ENCODE results near the gene ABI3BP. TPM values are rescaled to one million over a fixed set of nuclear protein-coding genes. Genes with fewer than 3 reads are reported as not detected.

Gene ABI3BP
- total RNA-seq, 1 experiment from 2014 or later = 0.74 TPM

- ChIA-PET CTCF (interaction anchor here (0.7 kb wide), 1 partner anchor 478 kb away, joined by 4 read pairs; no protein-coding TSS in a partner anchor), POLR2A (no interaction called here)
- TF ChIP-seq FOXP1 (CRISPR knock-in tag; IDR thresholded peaks at IDR 0.05; ENCODE audit: borderline replicate concordance) (no peak), ZNF121 (CRISPR knock-in tag; IDR thresholded peaks at IDR 0.05) (peak; percentile 88; the same call in 1 of the 2 replicates)
- Mint-ChIP-seq H3K36me3 (peaks cover 69% of the 10 kb centered on the region), H3K27ac (no peak overlapping the region), H3K9me3 (no peaks in the 10 kb centered on the region), H3K4me3 (no peak overlapping the region), H3K4me1 (peaks cover 17% of the 10 kb centered on the region), H3K27me3 (ENCODE audit: low read depth) (no peaks in the 10 kb centered on the region)
- ATAC-seq (no peak), DNase-seq (ENCODE audit: low spot score) (no peak)
Observed at GRCh38 chr3:100717637-100718487, 275.4 kb downstream of the ABI3BP start.

DNA sequence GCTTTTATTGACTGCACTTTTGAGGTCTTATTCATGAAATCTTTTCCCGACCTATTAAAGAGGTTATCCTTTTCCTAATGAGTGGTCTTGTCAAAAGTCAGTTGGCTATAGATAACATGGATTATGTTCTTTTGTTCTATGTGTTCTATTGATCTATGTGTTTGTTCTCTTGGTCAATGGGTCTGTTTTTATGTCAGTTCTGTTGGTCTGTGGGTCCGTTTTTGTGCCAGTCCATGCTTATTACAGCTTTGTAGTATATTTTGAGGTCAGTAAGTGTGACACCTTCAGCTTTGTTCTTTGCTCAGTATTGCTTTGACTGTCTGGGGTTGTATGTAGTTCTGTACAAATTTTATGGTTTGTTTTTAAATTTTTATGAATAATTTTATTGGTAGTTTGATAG lies 276.2 kb downstream of the ABI3BP start:
- ChIA-PET POLR2A (no interaction called here), CTCF (no interaction called here)
- Mint-ChIP-seq H3K4me3 (no peak overlapping the region), H3K27me3 (ENCODE audit: low read depth) (no peaks in the 10 kb centered on the region), H3K9me3 (no peaks in the 10 kb centered on the region), H3K36me3 (peaks cover 65% of the 10 kb centered on the region), H3K4me1 (peaks cover 20% of the 10 kb centered on the region), H3K27ac (no peak overlapping the region)
- no peak for DNase-seq (ENCODE audit: low spot score)
- TF ChIP-seq RORB (CRISPR knock-in tag; IDR thresholded peaks at IDR 0.05) (no peak), KAT7 (CRISPR knock-in tag; IDR thresholded peaks at IDR 0.05; ENCODE audit: borderline replicate concordance) (no peak), HMGA2 (CRISPR knock-in tag; IDR thresholded peaks at IDR 0.05) (no peak), SP1 (CRISPR knock-in tag; conservative IDR thresholded peaks at IDR 0.05) (no peak), ZNF396 (CRISPR knock-in tag; IDR thresholded peaks at IDR 0.05; ENCODE audit: borderline replicate concordance) (no peak), CREM (CRISPR knock-in tag; IDR thresholded peaks at IDR 0.05) (no peak), ZNF532 (CRISPR knock-in tag; IDR thresholded peaks at IDR 0.05; ENCODE audit: borderline replicate concordance) (no peak), GABPB1 (CRISPR knock-in tag; IDR thresholded peaks at IDR 0.05) (no peak), FOXJ3 (CRISPR knock-in tag; IDR thresholded peaks at IDR 0.05; ENCODE audit: borderline replicate concordance) (no peak), ZNF423 (CRISPR knock-in tag; IDR thresholded peaks at IDR 0.05) (no peak), TEAD4 (CRISPR knock-in tag; IDR thresholded peaks at IDR 0.05) (no peak), ZNF317 (CRISPR knock-in tag; IDR thresholded peaks at IDR 0.05; ENCODE audit: borderline replicate concordance, low read depth) (no peak), ERG (CRISPR knock-in tag; IDR thresholded peaks at IDR 0.05) (no peak)
- TF ChIP-seq, protein P1, sequence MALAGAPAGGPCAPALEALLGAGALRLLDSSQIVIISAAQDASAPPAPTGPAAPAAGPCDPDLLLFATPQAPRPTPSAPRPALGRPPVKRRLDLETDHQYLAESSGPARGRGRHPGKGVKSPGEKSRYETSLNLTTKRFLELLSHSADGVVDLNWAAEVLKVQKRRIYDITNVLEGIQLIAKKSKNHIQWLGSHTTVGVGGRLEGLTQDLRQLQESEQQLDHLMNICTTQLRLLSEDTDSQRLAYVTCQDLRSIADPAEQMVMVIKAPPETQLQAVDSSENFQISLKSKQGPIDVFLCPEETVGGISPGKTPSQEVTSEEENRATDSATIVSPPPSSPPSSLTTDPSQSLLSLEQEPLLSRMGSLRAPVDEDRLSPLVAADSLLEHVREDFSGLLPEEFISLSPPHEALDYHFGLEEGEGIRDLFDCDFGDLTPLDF (CRISPR knock-in tag; IDR thresholded peaks at IDR 0.05) = no peak
- TF ChIP-seq, protein P2, sequence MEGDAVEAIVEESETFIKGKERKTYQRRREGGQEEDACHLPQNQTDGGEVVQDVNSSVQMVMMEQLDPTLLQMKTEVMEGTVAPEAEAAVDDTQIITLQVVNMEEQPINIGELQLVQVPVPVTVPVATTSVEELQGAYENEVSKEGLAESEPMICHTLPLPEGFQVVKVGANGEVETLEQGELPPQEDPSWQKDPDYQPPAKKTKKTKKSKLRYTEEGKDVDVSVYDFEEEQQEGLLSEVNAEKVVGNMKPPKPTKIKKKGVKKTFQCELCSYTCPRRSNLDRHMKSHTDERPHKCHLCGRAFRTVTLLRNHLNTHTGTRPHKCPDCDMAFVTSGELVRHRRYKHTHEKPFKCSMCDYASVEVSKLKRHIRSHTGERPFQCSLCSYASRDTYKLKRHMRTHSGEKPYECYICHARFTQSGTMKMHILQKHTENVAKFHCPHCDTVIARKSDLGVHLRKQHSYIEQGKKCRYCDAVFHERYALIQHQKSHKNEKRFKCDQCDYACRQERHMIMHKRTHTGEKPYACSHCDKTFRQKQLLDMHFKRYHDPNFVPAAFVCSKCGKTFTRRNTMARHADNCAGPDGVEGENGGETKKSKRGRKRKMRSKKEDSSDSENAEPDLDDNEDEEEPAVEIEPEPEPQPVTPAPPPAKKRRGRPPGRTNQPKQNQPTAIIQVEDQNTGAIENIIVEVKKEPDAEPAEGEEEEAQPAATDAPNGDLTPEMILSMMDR (IDR thresholded peaks at IDR 0.05) = no peak
- TF ChIP-seq, protein P3, sequence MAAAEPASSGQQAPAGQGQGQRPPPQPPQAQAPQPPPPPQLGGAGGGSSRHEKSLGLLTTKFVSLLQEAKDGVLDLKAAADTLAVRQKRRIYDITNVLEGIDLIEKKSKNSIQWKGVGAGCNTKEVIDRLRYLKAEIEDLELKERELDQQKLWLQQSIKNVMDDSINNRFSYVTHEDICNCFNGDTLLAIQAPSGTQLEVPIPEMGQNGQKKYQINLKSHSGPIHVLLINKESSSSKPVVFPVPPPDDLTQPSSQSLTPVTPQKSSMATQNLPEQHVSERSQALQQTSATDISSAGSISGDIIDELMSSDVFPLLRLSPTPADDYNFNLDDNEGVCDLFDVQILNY (CRISPR knock-in tag; IDR thresholded peaks at IDR 0.05) = no peak
- ATAC-seq = no peak
